Colonic mucosa (tissue), 4 donors: ENCODE data around the gene MCIDAS. TPM values are rescaled to one million over a fixed set of nuclear protein-coding genes. Genes with fewer than 3 reads are reported as not detected.

ENCODE experiments used
- DNase-seq: peaks from one replicate; pipeline ENCODE4 v3.0.0-alpha.2; 2020
- H3K27ac ChIP-seq: fragments of 200-600 bp; one replicate; pipeline ENCODE4 v1.8.0; 2021
- H3K27me3 ChIP-seq: fragments of 200-600 bp; one replicate; pipeline ENCODE4 v1.8.0; 2021
- H3K36me3 ChIP-seq: fragments of 200-600 bp; one replicate; pipeline ENCODE4 v1.8.0; 2021
- H3K4me1 ChIP-seq: fragments of 200-600 bp; one replicate; pipeline ENCODE4 v1.8.0; 2021; ENCODE audit warnings: mild to moderate bottlenecking
- H3K4me3 ChIP-seq: fragments of 200-600 bp; one replicate; pipeline ENCODE4 v1.8.0; 2021
- H3K9ac ChIP-seq, 2 donors: one replicate each; pipeline ENCODE4 v1.7.0; 2013; ENCODE audit warnings: control low read depth in 2 of 2, low read depth in 2 of 2, low read length in 2 of 2
- H3K9me3 ChIP-seq: fragments of 200-600 bp; one replicate; pipeline ENCODE4 v1.8.0; 2021
- intact Hi-C: fragments of 100-400 bp; cut with DNase I; formaldehyde crosslinking; loops from one replicate; pipeline ENCODE4 v1.14.1; 2022
- total RNA-seq, 2 donors: library from RNA; stranded (reverse); fragmentation: NEBNext Ultra II Directional in 1 of 2; extraction: Animal tissue kit (Norgen Biotek cat#: 25700) in 1 of 2; gene quantifications; one replicate each; pipeline ENCODE4 v1.2.1, GENCODE V29; 2021
- TF ChIP-seq, protein P1 (sequence below): fragments of 200-600 bp; IDR thresholded peaks from one replicate; pipeline ENCODE4 v1.8.0; 2022; ENCODE audit warnings: antibody characterized with exemption, mild to moderate bottlenecking
- donor health status: healthy.
- donor health status: DM: no; HTN: no; CAD: no.
- donor health status: DM: no; HTN: no; CAD: no.

Gene MCIDAS
- total RNA-seq, 2 donors from 2014 or later, result 0.13 to 0.22 TPM

DNA sequence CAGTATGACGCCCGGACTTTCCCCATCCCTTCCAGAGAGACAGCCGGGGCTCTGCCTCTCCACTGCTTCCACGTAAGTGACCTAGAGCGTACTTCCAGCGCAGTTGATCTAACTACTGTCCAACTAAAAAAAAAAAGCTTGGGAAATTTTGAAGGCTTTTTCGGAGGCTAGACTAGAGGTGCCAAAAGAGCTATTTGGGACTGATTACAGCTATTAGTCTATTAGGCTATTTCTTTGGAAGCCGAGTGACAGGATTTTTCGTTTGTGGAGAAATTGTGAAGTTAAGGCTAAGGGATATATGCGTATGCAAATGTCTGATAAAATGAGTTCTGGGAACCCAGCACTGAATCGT is 4.8 kb upstream of the MCIDAS start:
- peak overlapping the region in 1 of 2 donors; percentile 73 for H3K9ac ChIP-seq
- H3K27me3 ChIP-seq, result peaks cover 70% of the 10 kb centered on the region
- intact Hi-C loops, result loop anchor here (5.0 kb wide), 2 partner anchors 55 to 75 kb away; partner anchors contain the start of genes DHX29 and MTREX

GRCh38 chr5:55231029-55231918 is 4.2 kb upstream of the MCIDAS start:
- Histone ChIP-seq H3K9me3 (no peaks in the 10 kb centered on the region), H3K27ac (no peak overlapping the region), H3K4me1 (peaks cover 31% of the 10 kb centered on the region), H3K36me3 (no peaks in the 10 kb centered on the region), H3K9ac (peak overlapping the region; percentile 16 to 73), H3K27me3 (peaks cover 76% of the 10 kb centered on the region), H3K4me3 (peak overlapping the region; percentile 59)
- intact Hi-C loops, result loop anchor here (5.0 kb wide), 2 partner anchors 54 to 76 kb away; partner anchors contain the start of genes DHX29 and MTREX
- DNase-seq, result peak; percentile 34
- TF ChIP-seq, protein P1, sequence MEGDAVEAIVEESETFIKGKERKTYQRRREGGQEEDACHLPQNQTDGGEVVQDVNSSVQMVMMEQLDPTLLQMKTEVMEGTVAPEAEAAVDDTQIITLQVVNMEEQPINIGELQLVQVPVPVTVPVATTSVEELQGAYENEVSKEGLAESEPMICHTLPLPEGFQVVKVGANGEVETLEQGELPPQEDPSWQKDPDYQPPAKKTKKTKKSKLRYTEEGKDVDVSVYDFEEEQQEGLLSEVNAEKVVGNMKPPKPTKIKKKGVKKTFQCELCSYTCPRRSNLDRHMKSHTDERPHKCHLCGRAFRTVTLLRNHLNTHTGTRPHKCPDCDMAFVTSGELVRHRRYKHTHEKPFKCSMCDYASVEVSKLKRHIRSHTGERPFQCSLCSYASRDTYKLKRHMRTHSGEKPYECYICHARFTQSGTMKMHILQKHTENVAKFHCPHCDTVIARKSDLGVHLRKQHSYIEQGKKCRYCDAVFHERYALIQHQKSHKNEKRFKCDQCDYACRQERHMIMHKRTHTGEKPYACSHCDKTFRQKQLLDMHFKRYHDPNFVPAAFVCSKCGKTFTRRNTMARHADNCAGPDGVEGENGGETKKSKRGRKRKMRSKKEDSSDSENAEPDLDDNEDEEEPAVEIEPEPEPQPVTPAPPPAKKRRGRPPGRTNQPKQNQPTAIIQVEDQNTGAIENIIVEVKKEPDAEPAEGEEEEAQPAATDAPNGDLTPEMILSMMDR, result no peak

More for the DNA sequence above, 4.8 kb upstream of the MCIDAS start:
- no peaks in the 10 kb centered on the region for H3K9me3 ChIP-seq
- peak overlapping the region; percentile 59 for H3K4me3 ChIP-seq
- H3K27ac ChIP-seq, result no peak overlapping the region
- TF ChIP-seq, protein P1, result no peak
- no peaks in the 10 kb centered on the region for H3K36me3 ChIP-seq
- DNase-seq, result no peak
- H3K4me1 ChIP-seq, result peaks cover 28% of the 10 kb centered on the region

- intact Hi-C loops, result loop anchor here (5.0 kb wide), 2 partner anchors 53 to 77 kb away; partner anchors contain the start of genes DHX29 and MTREX
- H3K9ac ChIP-seq, result no peak overlapping the region
- no peak overlapping the region for H3K4me3 ChIP-seq
- no peak overlapping the region for H3K27ac ChIP-seq
- no peaks in the 10 kb centered on the region for H3K9me3 ChIP-seq
- H3K27me3 ChIP-seq, result peaks cover 83% of the 10 kb centered on the region
- no peaks in the 10 kb centered on the region for H3K36me3 ChIP-seq
- TF ChIP-seq, protein P1, result no peak
- peaks cover 32% of the 10 kb centered on the region for H3K4me1 ChIP-seq
- DNase-seq, result no peak
These were observed 3.0 kb upstream of the MCIDAS start for GRCh38 chr5:55230086-55230629.

DNA sequence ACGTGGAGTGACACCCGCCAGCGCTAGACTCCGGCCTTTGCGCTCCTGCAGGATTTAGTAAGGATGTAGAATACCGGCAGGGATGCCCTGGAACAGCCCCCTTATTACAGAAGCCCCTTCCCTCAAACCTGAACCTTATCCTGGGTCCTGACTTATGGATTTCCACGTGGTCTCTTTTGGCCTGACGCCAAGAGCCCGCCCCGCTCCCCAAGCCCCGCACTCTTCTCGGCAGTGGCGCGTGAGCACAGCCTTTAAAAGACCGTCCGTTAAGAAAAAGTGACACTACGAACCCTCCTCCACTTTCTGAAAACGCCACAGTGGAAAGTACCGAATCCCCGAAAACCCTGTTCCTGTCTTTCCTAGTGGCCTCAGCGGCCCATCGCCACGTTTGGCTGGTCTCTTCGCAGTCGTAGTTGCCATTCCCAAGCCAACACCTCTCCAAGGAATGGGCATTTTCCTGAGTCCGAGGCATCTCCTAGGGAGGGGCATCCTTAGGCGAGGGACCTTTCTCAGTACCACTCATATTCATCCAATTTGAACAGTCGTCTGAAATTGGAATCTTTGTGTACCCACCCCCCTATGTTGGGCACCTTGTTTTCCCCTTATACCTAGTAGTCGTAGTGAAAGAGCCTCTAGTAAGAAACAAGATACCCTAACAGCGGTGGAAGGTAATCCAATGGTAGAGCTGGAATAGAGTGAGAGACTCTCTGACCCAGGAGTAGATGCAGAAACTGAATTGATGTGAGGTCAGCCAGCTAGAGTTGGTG is 732 bp upstream of the MCIDAS start:
- no peak for DNase-seq
- Histone ChIP-seq H3K27me3 (peaks cover 96% of the 10 kb centered on the region), H3K9ac (peak overlapping the region in 1 of 2 donors; percentile 49), H3K4me1 (peaks cover 27% of the 10 kb centered on the region), H3K27ac (no peak overlapping the region), H3K4me3 (peak overlapping the region; percentile 44), H3K9me3 (no peaks in the 10 kb centered on the region), H3K36me3 (no peaks in the 10 kb centered on the region)
- TF ChIP-seq, protein P1, result no peak
- intact Hi-C loops, result no loop called here
